Measurements from ENCODE around the gene CRY2.

Gene CRY2

GRCh38 chr11:45919806-45920530 lies 72.7 kb downstream of the CRY2 start:
- no peak for DNase-seq

DNA sequence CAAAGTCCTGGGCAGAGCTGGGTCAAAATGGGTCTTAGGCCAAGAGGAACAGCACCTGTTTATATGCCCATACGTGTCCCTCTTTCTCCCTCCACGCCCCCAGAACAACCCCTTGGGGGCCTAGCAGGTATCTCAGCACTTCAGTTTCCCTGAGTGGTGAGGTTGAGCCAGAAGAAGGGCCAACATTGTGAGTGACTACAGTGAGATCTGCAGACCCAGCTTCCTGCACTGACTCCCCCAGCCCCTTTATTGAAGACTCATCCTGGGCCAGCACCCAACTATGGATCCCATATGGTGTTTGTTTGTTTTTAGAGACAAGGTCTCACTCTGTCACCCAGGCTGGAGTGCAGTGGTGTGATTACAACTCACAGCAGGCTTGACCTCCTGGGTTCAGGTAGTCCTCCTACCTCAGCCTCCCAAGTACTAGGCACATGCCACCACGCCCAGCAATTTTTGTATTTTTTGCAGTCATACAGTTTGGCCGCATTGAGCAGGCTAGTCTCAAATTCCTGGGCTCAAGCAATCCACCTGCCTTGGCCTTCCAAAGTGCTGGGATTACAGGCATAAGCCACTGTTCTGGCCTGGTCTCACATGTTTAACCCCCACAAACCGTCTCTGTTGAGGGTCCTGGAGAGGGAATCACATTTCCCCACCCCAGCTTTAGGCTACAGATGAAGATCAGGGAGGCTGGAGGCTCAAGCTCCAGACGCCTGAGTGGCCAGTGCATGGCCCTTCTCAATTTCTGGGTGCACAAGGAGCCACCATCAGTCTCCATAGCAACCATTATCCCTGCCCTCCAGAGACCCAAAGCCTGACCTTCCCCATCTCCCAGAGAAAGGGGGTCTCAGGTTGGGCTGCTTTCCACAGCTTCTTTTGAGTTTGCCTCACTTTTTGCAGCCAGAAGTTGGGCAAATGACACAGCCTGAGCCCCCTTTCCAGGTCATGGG lies 73.5 kb downstream of the CRY2 start:
- no peak for DNase-seq

- no peak for DNase-seq
Observed at GRCh38 chr11:45921561-45922424, 74.5 kb downstream of the CRY2 start.

GRCh38 chr11:45922425-45923082 lies 75.3 kb downstream of the CRY2 start, which contains the start of gene LARGE2:
Gene LARGE2 (plus strand): TSS chr11:45922656. CDS start chr11:45922883, 227 bp downstream.
- no peak for DNase-seq

DNA sequence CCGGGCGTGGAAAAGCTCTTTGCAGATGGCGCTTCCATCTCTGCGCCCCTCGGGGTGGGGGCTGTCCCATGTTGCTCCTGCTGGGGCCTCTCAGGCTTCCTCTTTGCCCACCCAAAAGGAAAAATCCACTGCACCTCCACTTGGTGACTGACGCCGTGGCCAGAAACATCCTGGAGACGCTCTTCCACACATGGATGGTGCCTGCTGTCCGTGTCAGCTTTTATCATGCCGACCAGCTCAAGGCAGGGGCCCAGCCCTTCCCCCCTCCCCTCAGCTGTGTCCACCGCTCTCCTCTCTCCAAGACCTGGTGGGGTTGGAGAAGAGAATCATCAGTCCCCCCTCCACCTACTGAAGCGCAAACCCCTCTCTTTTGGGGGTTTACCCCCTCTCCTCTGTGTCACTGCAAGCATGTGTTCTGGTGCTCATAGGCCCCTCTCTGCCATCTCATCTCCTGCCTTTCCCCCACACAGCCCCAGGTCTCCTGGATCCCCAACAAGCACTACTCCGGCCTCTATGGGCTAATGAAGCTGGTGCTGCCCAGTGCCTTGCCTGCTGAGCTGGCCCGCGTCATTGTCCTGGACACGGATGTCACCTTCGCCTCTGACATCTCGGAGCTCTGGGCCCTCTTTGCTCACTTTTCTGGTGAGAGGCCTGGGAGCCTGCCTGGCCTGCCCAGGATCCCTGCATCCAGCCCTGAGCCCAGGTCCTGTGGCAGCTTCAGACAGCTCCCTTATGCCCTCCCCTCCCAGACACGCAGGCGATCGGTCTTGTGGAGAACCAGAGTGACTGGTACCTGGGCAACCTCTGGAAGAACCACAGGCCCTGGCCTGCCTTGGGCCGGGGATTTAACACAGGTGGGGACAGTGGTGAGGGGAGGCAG lies 77.0 kb downstream of the CRY2 start:
- DNase-seq: no peak

GRCh38 chr11:45924927-45925326 lies 77.7 kb downstream of the CRY2 start:
- DNase-seq: no peak

DNA sequence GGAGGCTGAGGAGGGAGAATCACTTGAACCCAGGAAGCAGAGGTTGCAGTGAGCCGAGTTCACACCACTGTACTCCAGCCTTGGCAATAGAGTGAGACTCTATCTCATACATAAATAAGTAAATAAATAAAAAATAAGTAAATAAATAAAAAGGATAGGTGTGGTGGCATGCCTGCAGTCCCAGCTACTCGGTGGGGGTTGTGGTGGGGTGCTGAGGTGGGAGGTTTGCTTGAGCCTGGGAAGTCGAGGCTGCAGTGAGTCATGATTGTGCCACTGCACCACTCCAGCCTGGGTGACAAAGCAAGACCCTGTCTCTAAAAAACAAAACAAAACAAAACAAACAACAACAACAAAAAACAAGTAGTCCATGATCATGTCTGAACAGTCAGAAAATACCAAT lies 78.3 kb downstream of the CRY2 start:
- DNase-seq: no peak

GRCh38 chr11:45926001-45926401 lies 78.7 kb downstream of the CRY2 start:
- DNase-seq: no peak

GRCh38 chr11:45926536-45927331 lies 79.5 kb downstream of the CRY2 start:
- no peak for DNase-seq

DNA sequence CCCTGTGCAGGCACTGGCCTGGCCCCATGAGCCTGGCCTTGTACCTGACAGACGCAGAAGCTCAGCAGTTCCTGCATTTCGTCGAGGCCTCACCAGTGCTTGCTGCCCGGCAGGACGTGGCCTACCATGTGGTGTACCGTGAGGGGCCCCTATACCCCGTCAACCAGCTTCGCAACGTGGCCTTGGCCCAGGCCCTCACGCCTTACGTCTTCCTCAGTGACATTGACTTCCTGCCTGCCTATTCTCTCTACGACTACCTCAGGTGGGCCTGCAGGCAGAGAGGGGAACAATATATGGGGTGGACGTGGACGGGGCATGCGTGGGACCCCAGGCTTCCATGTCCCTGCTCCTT lies 80.0 kb downstream of the CRY2 start:
- no peak for DNase-seq

DNA sequence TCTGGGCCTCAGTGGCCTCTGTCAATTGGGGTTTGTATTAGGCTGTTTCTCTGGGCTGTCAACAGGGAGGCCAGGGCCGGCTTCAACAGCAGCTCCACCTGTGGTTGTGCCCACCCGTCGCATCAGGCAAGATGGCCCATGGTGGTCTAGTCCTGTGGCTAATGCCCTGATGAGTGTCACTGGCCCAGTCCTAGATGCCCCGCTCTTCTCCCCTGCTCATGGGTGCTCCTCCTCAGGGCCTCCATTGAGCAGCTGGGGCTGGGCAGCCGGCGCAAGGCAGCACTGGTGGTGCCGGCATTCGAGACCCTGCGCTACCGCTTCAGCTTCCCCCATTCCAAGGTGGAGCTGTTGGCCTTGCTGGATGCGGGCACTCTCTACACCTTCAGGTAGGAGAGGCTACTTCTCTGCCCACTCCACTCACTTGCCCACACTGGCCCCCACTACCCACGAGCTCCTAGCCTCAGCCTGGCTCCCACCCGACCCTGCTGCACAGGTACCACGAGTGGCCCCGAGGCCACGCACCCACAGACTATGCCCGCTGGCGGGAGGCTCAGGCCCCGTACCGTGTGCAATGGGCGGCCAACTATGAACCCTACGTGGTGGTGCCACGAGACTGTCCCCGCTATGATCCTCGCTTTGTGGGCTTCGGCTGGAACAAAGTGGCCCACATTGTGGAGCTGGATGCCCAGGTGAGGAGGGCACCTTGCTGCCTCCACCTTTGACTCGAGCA lies 80.6 kb downstream of the CRY2 start:
- no peak for DNase-seq

- no peak for DNase-seq
Observed at GRCh38 chr11:45928535-45929215, 81.4 kb downstream of the CRY2 start.

DNA sequence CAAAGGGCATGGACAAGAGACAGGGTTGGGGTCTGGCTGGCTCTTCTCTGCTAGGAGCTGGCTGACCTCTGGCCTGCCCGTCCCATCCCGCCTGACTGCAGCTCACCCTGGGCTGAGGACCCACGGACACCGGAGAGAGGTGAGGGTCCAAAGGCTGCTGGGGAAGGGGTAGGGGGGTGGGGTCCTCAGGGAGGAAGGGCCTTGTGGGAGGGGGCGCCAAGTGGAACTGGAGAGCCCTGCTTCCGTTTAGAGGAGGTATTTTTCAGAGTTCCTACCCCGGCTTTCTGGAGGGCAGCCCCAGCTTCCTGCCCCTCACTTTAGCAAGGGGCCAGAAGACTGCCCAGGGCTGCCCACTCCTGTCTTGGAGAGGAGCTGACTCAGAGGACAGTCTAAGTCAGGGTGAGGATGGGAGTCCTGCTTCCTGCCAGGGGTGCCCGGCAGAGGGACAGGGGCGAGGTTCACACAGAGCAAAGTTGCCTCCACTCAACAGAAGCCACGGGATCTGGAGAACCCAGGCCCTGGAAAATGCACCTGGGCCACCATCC lies 82.3 kb downstream of the CRY2 start:
- no peak for DNase-seq

- DNase-seq: no peak
Observed at GRCh38 chr11:45930031-45930794, 82.9 kb downstream of the CRY2 start.

- no peak for DNase-seq
Observed at GRCh38 chr11:45930951-45931570, 83.8 kb downstream of the CRY2 start.

DNA sequence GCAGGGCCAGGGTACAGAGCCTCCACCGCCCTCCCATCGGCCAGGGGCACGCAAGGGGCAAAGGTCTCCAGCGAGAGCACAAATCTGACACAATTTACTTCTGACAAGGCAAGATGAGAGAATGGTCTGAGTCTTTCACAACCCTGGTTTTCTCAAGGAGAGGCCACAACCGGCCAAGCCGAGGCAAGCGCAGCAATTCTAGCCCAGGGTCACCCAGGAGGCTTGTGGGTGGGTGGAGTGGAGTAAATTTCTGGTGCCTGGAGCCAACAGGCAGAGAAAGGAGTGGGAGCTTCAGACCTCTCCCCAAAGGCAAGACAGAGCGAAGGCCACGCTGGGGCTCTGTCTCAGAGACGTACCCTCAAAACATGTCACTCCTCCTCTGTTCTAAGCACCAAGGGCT lies 84.5 kb downstream of the CRY2 start:
- DNase-seq: no peak

- no peak for DNase-seq
Observed at GRCh38 chr11:45932217-45932616, 84.9 kb downstream of the CRY2 start.

All from stimulated activated CD4-positive, alpha-beta T cell treated with anti-CD3 and anti-CD28 coated beads, Interleukin-1b, Interleukin-23, amount 100 ng/mL, for 48 hours (primary cell).